Parathyroid adenoma (tissue), 2 donors: ENCODE results near the gene MGAT1.

Experiments used
- H2AFZ ChIP-seq: fragments of 300-600 bp; sonication (generic); one replicate; pipeline ENCODE4 v1.7.0; 2017; ENCODE audit warnings: antibody characterized with exemption, mild to moderate bottlenecking
- H3K27ac ChIP-seq: fragments of 300-600 bp; sonication (generic); one replicate; pipeline ENCODE4 v1.7.0; 2017
- H3K27me3 ChIP-seq: fragments of 300-600 bp; sonication (generic); one replicate; pipeline ENCODE4 v1.7.0; 2017; ENCODE audit warnings: low read length; ENCODE audit not compliant: control insufficient read depth, insufficient read depth
- H3K36me3 ChIP-seq: fragments of 300-600 bp; sonication (generic); one replicate; pipeline ENCODE4 v1.7.0; 2017; ENCODE audit warnings: low read length; ENCODE audit not compliant: control insufficient read depth, insufficient read depth
- H3K4me1 ChIP-seq: fragments of 300-600 bp; sonication (generic); one replicate; pipeline ENCODE4 v1.7.0; 2017; ENCODE audit warnings: control low read depth
- H3K4me2 ChIP-seq: fragments of 300-600 bp; sonication (generic); one replicate; pipeline ENCODE4 v1.7.0; 2017; ENCODE audit warnings: low read length
- H3K4me3 ChIP-seq: fragments of 300-600 bp; sonication (generic); one replicate; pipeline ENCODE4 v1.7.0; 2017; ENCODE audit warnings: low read depth, low read length
- H3K79me2 ChIP-seq: fragments of 300-600 bp; sonication (generic); one replicate; pipeline ENCODE4 v1.7.0; 2017; ENCODE audit warnings: control low read depth
- H3K9ac ChIP-seq: fragments of 300-600 bp; sonication (generic); one replicate; pipeline ENCODE4 v1.7.0; 2017; ENCODE audit warnings: mild to moderate bottlenecking
- H3K9me3 ChIP-seq: fragments of 300-600 bp; sonication (generic); one replicate; pipeline ENCODE4 v1.7.0; 2017; ENCODE audit warnings: low read length; ENCODE audit not compliant: control insufficient read depth
- TF ChIP-seq, protein P1 (sequence below): fragments of 300-600 bp; sonication (generic); IDR thresholded peaks from one replicate; pipeline ENCODE4 v1.7.0; 2017; ENCODE audit warnings: antibody characterized with exemption, mild to moderate bottlenecking
- donor health status: primary hyperparathyroidism.

Gene MGAT1

DNA sequence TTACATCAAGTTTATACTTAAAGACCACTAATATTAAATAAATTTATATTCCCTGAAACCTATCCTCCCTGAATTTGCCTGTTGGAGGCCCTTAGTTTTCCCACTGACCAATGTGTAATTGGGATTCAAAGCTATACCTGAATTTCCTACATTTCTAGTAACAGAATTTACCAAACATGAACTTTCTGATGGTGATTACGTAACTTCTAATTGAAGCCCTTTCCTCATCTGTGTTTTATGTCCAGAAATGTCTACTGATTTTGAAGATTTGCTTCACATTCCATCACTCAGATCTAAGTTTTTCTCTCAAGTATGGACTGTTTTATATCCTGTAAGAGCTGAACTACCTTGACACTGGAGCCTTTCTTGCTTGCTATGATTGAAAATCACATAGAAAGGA lies 45.7 kb upstream of the MGAT1 start:
- Histone ChIP-seq H3K79me2 (peaks cover 3% of the 10 kb centered on the region), H3K4me1 (no peaks in the 10 kb centered on the region), H3K9ac (no peak overlapping the region), H3K27me3 (no peaks in the 10 kb centered on the region), H3K27ac (no peak overlapping the region), H3K4me2 (no peak overlapping the region), H3K9me3 (peaks cover 5% of the 10 kb centered on the region), H3K36me3 (peaks cover 9% of the 10 kb centered on the region), H3K4me3 (no peak overlapping the region), H2AFZ (no peak overlapping the region)
- TF ChIP-seq, protein P1, sequence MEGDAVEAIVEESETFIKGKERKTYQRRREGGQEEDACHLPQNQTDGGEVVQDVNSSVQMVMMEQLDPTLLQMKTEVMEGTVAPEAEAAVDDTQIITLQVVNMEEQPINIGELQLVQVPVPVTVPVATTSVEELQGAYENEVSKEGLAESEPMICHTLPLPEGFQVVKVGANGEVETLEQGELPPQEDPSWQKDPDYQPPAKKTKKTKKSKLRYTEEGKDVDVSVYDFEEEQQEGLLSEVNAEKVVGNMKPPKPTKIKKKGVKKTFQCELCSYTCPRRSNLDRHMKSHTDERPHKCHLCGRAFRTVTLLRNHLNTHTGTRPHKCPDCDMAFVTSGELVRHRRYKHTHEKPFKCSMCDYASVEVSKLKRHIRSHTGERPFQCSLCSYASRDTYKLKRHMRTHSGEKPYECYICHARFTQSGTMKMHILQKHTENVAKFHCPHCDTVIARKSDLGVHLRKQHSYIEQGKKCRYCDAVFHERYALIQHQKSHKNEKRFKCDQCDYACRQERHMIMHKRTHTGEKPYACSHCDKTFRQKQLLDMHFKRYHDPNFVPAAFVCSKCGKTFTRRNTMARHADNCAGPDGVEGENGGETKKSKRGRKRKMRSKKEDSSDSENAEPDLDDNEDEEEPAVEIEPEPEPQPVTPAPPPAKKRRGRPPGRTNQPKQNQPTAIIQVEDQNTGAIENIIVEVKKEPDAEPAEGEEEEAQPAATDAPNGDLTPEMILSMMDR: no peak

DNA sequence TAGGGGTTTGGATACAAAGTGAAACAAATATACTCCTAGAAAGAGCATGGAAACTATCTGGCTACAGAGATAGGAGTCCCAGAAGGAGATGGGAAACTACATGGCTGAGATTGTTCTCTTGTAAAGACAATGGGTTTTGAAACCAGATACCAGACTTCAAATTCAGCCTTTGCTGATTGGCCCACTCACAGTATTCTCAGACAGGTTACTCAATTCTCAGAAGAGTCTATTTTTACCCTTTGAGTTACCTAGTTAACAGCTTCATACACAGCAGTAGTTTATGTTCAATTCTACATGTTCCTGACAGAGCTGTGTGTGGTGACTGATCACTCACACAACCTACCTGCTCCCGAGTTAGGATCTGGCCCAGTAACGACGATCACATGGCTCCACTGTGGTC lies 44.4 kb upstream of the MGAT1 start:
- H3K27ac ChIP-seq: no peak overlapping the region
- peaks cover 5% of the 10 kb centered on the region for H3K9me3 ChIP-seq
- peaks cover 9% of the 10 kb centered on the region for H3K36me3 ChIP-seq
- H3K79me2 ChIP-seq: peaks cover 3% of the 10 kb centered on the region
- no peak overlapping the region for H2AFZ ChIP-seq
- H3K9ac ChIP-seq: no peak overlapping the region
- TF ChIP-seq, protein P1: no peak
- H3K4me1 ChIP-seq: no peaks in the 10 kb centered on the region
- no peak overlapping the region for H3K4me3 ChIP-seq
- H3K4me2 ChIP-seq: no peak overlapping the region
- H3K27me3 ChIP-seq: no peaks in the 10 kb centered on the region

DNA sequence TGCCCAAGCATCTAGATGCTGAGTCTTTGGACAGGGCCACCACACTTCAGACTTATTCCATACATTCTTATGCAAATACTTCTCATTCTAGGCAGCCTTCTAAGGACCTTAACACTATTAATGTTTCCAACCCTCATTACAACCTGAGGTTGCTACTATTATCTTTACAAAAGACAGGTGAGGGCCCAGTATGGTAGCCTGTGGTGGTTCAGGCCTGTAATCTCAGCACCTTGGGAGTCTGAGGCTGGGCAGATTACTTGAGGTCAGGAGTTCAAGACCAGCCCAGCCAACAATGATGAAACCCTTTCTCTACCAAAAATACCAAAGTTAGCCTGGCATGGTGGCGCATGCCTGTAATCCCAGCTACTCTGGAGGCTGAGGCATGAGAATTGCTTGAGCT lies 42.3 kb upstream of the MGAT1 start:
- Histone ChIP-seq H3K79me2 (no peaks in the 10 kb centered on the region), H3K36me3 (no peaks in the 10 kb centered on the region), H3K4me1 (no peaks in the 10 kb centered on the region), H3K4me2 (no peak overlapping the region), H2AFZ (no peak overlapping the region), H3K27me3 (no peaks in the 10 kb centered on the region), H3K9ac (no peak overlapping the region), H3K9me3 (no peaks in the 10 kb centered on the region), H3K4me3 (no peak overlapping the region), H3K27ac (no peak overlapping the region)
- TF ChIP-seq, protein P1: no peak

DNA sequence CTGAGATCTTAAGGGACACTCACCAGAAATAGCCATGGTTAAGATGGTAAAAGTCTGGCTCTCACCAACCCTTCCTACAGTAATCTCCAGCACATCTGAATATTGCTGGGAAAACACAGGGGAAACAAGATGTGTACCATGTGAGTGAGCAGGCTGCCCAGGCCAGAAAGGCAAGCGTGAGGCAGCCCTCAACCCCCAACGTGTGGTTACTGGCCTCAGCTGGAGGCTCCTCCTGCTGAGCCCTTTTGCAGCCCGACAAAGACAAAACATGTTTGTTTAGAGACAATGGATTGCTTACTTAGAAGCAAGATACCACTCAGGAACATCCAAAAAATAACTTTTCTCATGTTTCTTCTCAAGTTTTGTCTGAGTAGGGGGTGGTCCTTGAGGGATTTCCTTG lies 41.8 kb upstream of the MGAT1 start:
- H3K79me2 ChIP-seq: no peaks in the 10 kb centered on the region
- no peaks in the 10 kb centered on the region for H3K36me3 ChIP-seq
- TF ChIP-seq, protein P1: no peak
- H3K27me3 ChIP-seq: no peaks in the 10 kb centered on the region
- no peaks in the 10 kb centered on the region for H3K9me3 ChIP-seq
- no peak overlapping the region for H3K27ac ChIP-seq
- H3K4me2 ChIP-seq: no peak overlapping the region
- H2AFZ ChIP-seq: no peak overlapping the region
- no peak overlapping the region for H3K4me3 ChIP-seq
- H3K9ac ChIP-seq: no peak overlapping the region
- no peaks in the 10 kb centered on the region for H3K4me1 ChIP-seq

DNA sequence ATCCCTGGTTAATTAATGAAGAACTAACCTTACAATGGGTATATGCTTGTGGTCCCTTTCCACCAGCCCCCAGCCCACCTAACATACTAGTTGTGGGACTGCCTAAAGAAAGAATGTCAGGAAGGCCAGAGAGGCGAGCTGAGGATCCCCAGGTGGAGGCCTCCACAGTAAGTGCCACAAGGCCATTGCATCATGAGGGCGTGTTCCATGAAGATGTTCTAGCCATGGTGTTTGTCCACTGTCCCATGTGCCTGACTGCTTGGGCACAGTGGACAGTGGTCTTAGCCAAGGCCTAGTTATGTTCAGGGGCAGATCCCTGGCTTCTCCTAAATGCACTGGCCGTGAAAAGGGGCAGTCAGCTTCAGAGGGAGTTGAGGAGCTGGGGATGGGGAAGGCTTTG lies 37.3 kb upstream of the MGAT1 start:
- Histone ChIP-seq H3K36me3 (no peaks in the 10 kb centered on the region), H3K9me3 (no peaks in the 10 kb centered on the region), H2AFZ (no peak overlapping the region), H3K79me2 (peaks cover 5% of the 10 kb centered on the region), H3K4me3 (no peak overlapping the region), H3K4me2 (no peak overlapping the region), H3K4me1 (no peaks in the 10 kb centered on the region), H3K9ac (no peak overlapping the region), H3K27me3 (no peaks in the 10 kb centered on the region), H3K27ac (no peak overlapping the region)
- TF ChIP-seq, protein P1: no peak
